HT-29 (cell line): Measurements from ENCODE around the gene REM1. TPM values are rescaled to one million over a fixed set of nuclear protein-coding genes. Genes with fewer than 3 reads are reported as not detected.

ENCODE experiments used
- DNase-seq: peaks from one replicate; pipeline ENCODE4 v3.0.0-alpha.2; 2015; ENCODE audit warnings: low spot score
- total RNA-seq: library from RNA; depleted of rRNA; stranded (reverse); fragments of >200 nt; shearing (Covaris generic); gene quantifications from 2 replicates; pipeline ENCODE4 v1.2.3, GENCODE V29; 2014; rRNA removed

REM1 gene
- total RNA-seq, 1 experiment from 2014 or later, result not detected

GRCh38 chr20:31522731-31523130, 47.6 kb downstream of the REM1 start:
- no peak for DNase-seq

- no peak for DNase-seq
Observed at GRCh38 chr20:31523361-31524283, 48.5 kb downstream of the REM1 start.

- no peak for DNase-seq
Observed at GRCh38 chr20:31527266-31527665, 52.2 kb downstream of the REM1 start.

Other genes starting within 250 kb of the REM1 start
- gene DEFB115, start 217.6 kb upstream of the REM1 start, total RNA-seq, result not detected in 2 replicates
- not detected in 2 replicates for gene DEFB116, start 166.7 kb upstream of the REM1 start, total RNA-seq
- not detected in 2 replicates for gene DEFB118, start 106.7 kb upstream of the REM1 start, total RNA-seq
- gene DEFB119, start 84.7 kb upstream of the REM1 start, total RNA-seq, result not detected in 2 replicates
- not detected in 2 replicates for gene DEFB121, start 69.1 kb upstream of the REM1 start, total RNA-seq
- gene DEFB123, start 34.7 kb upstream of the REM1 start, total RNA-seq, result not detected in 2 replicates
- gene DEFB124, start 161 bp upstream of the REM1 start, total RNA-seq, result not detected in 2 replicates
- gene HM13, start 39.2 kb downstream of the REM1 start, total RNA-seq, result 107 and 115 TPM in 2 replicates
- gene ID1, start 130.0 kb downstream of the REM1 start, total RNA-seq, result 1,531 and 1,848 TPM in 2 replicates
- gene COX4I2, start 162.6 kb downstream of the REM1 start, total RNA-seq, result not detected in 2 replicates
- gene BCL2L1, start 247.6 kb downstream of the REM1 start, total RNA-seq, result 324 and 325 TPM in 2 replicates